ENCODE measurements around the gene NTRK3.

NTRK3 gene

GRCh38 chr15:88257311-88258092 lies 963 bp upstream of the NTRK3 start:
- DNase-seq = no peak

- DNase-seq = no peak
These were observed 858 bp downstream of the NTRK3 start for GRCh38 chr15:88255484-88256278.

GRCh38 chr15:88255087-88255483 lies 1.5 kb downstream of the NTRK3 start:
- DNase-seq = no peak

GRCh38 chr15:88252441-88252840 lies 4.1 kb downstream of the NTRK3 start:
- no peak for DNase-seq

GRCh38 chr15:88250826-88251225 lies 5.7 kb downstream of the NTRK3 start:
- no peak for DNase-seq

- DNase-seq = no peak
These were observed 7.3 kb downstream of the NTRK3 start for GRCh38 chr15:88249220-88249619.

- no peak for DNase-seq
These were observed 8.6 kb downstream of the NTRK3 start for GRCh38 chr15:88247914-88248313.

- peak; percentile 83 for DNase-seq
These were observed 9.7 kb downstream of the NTRK3 start for GRCh38 chr15:88246666-88247446.

GRCh38 chr15:88246081-88246480 lies 10.5 kb downstream of the NTRK3 start:
- DNase-seq = no peak

- DNase-seq = peak; percentile 53
These were observed 12.4 kb downstream of the NTRK3 start for GRCh38 chr15:88243895-88244787.

GRCh38 chr15:88242586-88243555 lies 13.7 kb downstream of the NTRK3 start:
- DNase-seq = no peak

GRCh38 chr15:88241461-88241860 lies 15.1 kb downstream of the NTRK3 start:
- DNase-seq = no peak

- DNase-seq = no peak
These were observed 15.5 kb downstream of the NTRK3 start for GRCh38 chr15:88241060-88241459.

GRCh38 chr15:88239594-88239993 lies 16.9 kb downstream of the NTRK3 start:
- DNase-seq = no peak

- peak; percentile 61 for DNase-seq
These were observed 17.7 kb downstream of the NTRK3 start for GRCh38 chr15:88238618-88239430.

GRCh38 chr15:88234711-88235110 lies 21.8 kb downstream of the NTRK3 start:
- DNase-seq = no peak

- no peak for DNase-seq
These were observed 22.6 kb downstream of the NTRK3 start for GRCh38 chr15:88233921-88234320.

GRCh38 chr15:88232771-88233201 lies 23.8 kb downstream of the NTRK3 start:
- no peak for DNase-seq

- no peak for DNase-seq
These were observed 24.5 kb downstream of the NTRK3 start for GRCh38 chr15:88231909-88232644.

Data from OCI-M1 (cell line).